KMS-11 (cell line): Measurements from ENCODE around the gene EPHX1.

ENCODE experiments used
- H2AFZ ChIP-seq: fragments of 200-600 bp; sonication (generic); 2 replicates; pipeline ENCODE4 v1.6.1; 2016; ENCODE audit warnings: antibody characterized with exemption, mixed run types, low read depth
- H3K27ac ChIP-seq: fragments of 200-600 bp; sonication (generic); 2 replicates; pipeline ENCODE4 v1.6.1; 2016; ENCODE audit warnings: mild to moderate bottlenecking, mixed run types
- H3K27me3 ChIP-seq: fragments of 200-600 bp; sonication (generic); 2 replicates; pipeline ENCODE4 v1.6.1; 2017; ENCODE audit warnings: mild to moderate bottlenecking, low read depth, mixed run types, moderate library complexity; ENCODE audit not compliant: insufficient read depth
- H3K36me3 ChIP-seq: fragments of 200-600 bp; sonication (generic); 2 replicates; pipeline ENCODE4 v1.6.1; 2017; ENCODE audit warnings: mild to moderate bottlenecking, mixed run types; ENCODE audit not compliant: insufficient read depth
- H3K4me1 ChIP-seq: fragments of 200-600 bp; sonication (generic); 2 replicates; pipeline ENCODE4 v1.6.1; 2016; ENCODE audit warnings: mild to moderate bottlenecking, low read depth, mixed run types; ENCODE audit not compliant: poor library complexity, severe bottlenecking
- H3K4me2 ChIP-seq: fragments of 200-600 bp; sonication (generic); 2 replicates; pipeline ENCODE4 v1.7.0; 2016; ENCODE audit warnings: mild to moderate bottlenecking, mixed run types
- H3K4me3 ChIP-seq: fragments of 200-600 bp; sonication (generic); IDR thresholded peaks from 2 replicates; pipeline ENCODE4 v1.6.1; 2017; ENCODE audit warnings: low read depth, low read length, mixed read lengths; ENCODE audit not compliant: insufficient read depth
- H3K79me2 ChIP-seq: fragments of 200-600 bp; sonication (generic); 2 replicates; pipeline ENCODE4 v1.6.1; 2016; ENCODE audit warnings: low read depth, mixed run types; ENCODE audit not compliant: insufficient read depth
- H3K9ac ChIP-seq: fragments of 200-600 bp; sonication (generic); 2 replicates; pipeline ENCODE4 v1.6.1; 2016; ENCODE audit warnings: mild to moderate bottlenecking, mixed run types
- H4K20me1 ChIP-seq: fragments of 200-600 bp; sonication (generic); 2 replicates; pipeline ENCODE4 v1.6.1; 2016; ENCODE audit warnings: mild to moderate bottlenecking, mixed run types; ENCODE audit not compliant: insufficient read depth
- TF ChIP-seq, protein P1 (sequence below): fragments of 200-600 bp; sonication (generic); conservative IDR thresholded peaks from 2 replicates; pipeline ENCODE4 v1.6.1; 2017; ENCODE audit warnings: low read depth, mild to moderate bottlenecking, antibody characterized with exemption, low read length, moderate library complexity, mixed read lengths

EPHX1 gene

DNA sequence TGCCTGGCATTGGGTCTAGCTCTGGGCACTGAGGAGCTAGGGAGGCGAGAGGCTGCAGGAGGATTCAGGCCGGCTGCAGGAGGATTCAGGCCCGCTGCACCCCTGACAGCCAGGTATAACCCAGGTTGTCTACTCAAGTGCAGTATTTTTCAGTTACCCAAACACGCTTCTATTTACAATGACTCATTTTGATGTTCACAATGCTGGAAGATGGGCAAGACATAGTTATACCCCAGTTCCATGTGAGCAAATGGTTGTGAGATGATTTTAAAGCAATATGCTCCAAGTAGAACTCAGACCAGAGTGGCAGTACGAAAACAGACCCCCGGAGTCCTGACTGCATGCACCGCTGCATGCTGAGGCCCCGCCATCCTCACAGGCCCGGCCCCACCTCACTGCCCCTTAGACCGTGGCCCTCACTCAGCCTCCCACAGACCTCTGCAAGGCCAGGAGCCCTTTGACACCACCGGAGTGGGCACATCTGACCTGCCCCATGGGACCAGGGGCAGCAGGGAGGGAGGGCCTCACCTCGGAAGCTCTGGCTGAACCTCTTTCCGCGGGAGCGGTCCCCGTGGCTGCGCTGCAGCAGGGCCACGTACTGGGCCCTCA is 78.5 kb downstream of the EPHX1 start:
- no peak overlapping the region for H3K9ac ChIP-seq
- H3K4me3 ChIP-seq = no peak overlapping the region
- H3K4me1 ChIP-seq = peaks cover 12% of the 10 kb centered on the region
- no peaks in the 10 kb centered on the region for H4K20me1 ChIP-seq
- H3K36me3 ChIP-seq = no peaks in the 10 kb centered on the region
- H3K27ac ChIP-seq = no peak overlapping the region
- TF ChIP-seq, protein P1, sequence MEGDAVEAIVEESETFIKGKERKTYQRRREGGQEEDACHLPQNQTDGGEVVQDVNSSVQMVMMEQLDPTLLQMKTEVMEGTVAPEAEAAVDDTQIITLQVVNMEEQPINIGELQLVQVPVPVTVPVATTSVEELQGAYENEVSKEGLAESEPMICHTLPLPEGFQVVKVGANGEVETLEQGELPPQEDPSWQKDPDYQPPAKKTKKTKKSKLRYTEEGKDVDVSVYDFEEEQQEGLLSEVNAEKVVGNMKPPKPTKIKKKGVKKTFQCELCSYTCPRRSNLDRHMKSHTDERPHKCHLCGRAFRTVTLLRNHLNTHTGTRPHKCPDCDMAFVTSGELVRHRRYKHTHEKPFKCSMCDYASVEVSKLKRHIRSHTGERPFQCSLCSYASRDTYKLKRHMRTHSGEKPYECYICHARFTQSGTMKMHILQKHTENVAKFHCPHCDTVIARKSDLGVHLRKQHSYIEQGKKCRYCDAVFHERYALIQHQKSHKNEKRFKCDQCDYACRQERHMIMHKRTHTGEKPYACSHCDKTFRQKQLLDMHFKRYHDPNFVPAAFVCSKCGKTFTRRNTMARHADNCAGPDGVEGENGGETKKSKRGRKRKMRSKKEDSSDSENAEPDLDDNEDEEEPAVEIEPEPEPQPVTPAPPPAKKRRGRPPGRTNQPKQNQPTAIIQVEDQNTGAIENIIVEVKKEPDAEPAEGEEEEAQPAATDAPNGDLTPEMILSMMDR = no peak
- no peak overlapping the region for H2AFZ ChIP-seq
- H3K79me2 ChIP-seq = no peaks in the 10 kb centered on the region
- no peak overlapping the region for H3K4me2 ChIP-seq
- H3K27me3 ChIP-seq = no peaks in the 10 kb centered on the region

DNA sequence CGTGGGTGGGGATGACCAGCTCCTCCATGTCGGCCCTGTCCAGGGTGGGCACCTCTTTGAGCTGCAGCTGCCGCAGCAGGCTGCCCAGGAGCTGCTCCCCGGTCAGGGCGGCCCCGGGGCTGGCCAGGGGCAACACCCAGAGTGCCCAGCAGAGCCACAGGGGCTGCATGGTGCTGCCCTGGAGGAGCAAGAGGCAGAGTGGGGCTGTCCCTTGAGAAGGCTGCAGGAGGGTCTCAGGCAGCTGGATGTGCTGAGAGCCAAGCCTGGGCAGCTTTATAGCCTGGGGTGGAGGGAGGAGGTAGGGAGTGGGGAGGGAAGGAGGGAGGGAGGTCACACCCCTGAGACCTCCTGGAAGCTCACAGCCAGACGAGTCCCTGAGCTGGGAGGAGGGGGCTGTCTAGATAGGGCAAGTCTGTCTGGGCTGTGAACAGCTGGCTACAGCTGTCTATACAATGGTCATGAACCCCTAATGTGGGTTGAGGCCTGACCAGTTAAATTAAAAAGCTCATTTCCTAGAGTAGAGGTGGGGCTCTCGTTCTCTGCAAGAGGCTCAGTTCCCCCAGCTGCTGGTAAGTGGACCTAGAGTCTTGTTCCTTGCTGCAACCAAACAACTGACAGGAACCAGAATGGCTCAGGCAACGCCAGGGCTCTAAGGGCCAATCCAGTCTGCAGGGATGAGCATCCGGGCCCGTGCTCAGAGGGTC is 79.1 kb downstream of the EPHX1 start, which contains the start of gene LEFTY1:
LEFTY1 (minus strand) TSS at position 249 of the 704 bp plus-strand sequence; CDS start at position 169, 80 bp downstream.
- H3K4me3 ChIP-seq = no peak within 1 kb of the TSS
- no peak within 1 kb of the TSS for H3K27ac ChIP-seq
- TF ChIP-seq, protein P1 = no peak
- no peaks in the 10 kb centered on the region for H3K27me3 ChIP-seq
- no peak within 1 kb of the TSS for H3K9ac ChIP-seq
- H4K20me1 ChIP-seq = no peaks in the 10 kb centered on the region
- H3K79me2 ChIP-seq = no peaks in the 10 kb centered on the region
- no peak within 1 kb of the TSS for H2AFZ ChIP-seq
- H3K4me1 ChIP-seq = peaks cover 7% of the 10 kb centered on the region
- no peaks in the 10 kb centered on the region for H3K36me3 ChIP-seq
- H3K4me2 ChIP-seq = no peak within 1 kb of the TSS

DNA sequence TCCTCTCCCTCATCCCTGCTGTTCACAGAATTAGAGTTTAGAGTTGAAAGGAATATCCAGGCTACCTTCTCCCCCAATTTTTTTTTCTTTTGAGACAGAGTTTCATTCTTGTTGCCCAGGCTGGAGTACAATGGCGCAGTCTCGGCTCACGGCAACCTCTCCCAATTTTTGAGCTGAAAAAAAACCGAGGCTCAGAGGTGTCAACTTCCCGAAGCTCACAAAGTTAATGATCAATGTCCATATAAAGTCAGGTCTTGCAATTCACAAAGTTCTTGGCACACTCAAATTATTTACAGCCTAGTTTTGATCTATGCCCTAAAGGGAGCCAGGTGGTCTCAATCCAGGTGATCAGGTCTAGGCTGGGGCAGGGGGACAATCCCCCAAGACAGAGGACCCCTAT is 79.8 kb downstream of the EPHX1 start:
- H3K79me2 ChIP-seq = no peaks in the 10 kb centered on the region
- TF ChIP-seq, protein P1 = no peak
- peaks cover 7% of the 10 kb centered on the region for H3K4me1 ChIP-seq
- H2AFZ ChIP-seq = no peak overlapping the region
- no peak overlapping the region for H3K27ac ChIP-seq
- no peaks in the 10 kb centered on the region for H3K27me3 ChIP-seq
- H3K9ac ChIP-seq = no peak overlapping the region
- H3K4me3 ChIP-seq = no peak overlapping the region
- H3K4me2 ChIP-seq = no peak overlapping the region
- no peaks in the 10 kb centered on the region for H3K36me3 ChIP-seq
- H4K20me1 ChIP-seq = no peaks in the 10 kb centered on the region

DNA sequence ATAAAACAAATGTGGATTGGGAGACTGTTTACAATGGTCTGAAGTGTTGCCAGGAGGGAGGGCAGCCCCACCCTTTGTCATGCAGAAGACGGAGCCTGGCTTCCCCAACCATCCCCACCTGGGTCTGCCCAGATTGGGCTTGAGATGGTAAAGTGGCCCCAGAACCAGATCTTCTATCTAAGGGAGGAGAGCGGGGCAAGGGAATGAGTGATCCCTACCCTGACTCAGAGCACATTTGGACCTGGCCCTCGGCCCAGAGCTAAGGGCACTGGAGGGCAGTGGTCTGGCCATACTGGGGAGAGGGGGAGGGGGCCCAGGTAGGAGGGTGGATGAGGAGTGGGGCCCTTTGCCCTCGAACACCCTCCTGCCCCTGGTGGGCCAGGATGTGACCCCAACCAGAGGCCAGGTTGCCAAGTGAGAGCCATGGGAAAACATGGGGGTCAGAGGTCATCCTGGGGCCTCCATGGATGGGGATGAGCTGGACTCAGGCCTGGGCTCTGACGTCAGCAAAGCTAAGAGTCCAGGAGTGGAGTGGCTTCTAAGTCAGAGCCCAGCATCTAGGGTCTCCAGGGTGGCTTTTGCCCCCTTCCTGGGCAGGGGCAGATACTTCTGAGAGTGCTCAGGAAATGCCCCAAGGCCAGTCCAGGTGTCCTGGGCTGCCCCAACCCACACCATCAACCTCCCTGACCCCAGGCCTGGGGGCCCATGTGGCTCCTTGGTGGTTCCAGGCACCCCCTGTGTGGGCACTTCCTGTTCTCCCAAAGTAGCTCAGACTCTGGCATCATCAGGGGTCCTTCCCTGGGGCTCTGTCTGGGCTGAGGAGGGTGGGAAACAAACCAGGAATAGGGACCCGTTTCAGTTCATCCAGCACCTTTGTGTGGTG is 80.7 kb downstream of the EPHX1 start:
- Histone ChIP-seq H4K20me1 (no peaks in the 10 kb centered on the region), H3K27ac (no peak overlapping the region), H3K79me2 (no peaks in the 10 kb centered on the region), H3K36me3 (no peaks in the 10 kb centered on the region), H3K4me1 (peaks cover 10% of the 10 kb centered on the region), H3K4me3 (no peak overlapping the region), H3K27me3 (no peaks in the 10 kb centered on the region), H3K9ac (no peak overlapping the region), H2AFZ (no peak overlapping the region), H3K4me2 (no peak overlapping the region; the same call in 1 of the 2 replicates)
- TF ChIP-seq, protein P1 = no peak
